ENCODE measurements around the gene CEP295NL.

DNA sequence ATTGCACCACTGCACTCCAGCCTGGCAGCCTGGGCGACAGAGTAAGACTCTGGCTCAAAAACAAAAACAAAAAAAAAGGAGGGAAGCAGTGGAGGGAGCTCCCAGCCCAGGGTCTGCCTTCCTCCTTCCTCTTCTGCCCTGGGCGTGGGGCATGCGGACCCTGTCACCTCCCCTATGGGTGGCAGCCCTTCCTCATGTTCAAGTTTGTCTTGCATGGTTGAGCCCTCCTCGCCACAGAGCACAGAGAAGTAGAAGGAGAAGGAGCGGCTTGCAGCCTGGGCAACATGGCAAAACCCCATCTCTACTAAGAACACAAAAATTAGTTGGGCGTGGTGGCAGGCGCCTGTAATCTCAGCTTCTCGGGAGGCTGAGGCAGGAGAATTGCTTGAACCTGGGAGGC lies 43.6 kb upstream of the CEP295NL start:
- TF ChIP-seq, protein P1, sequence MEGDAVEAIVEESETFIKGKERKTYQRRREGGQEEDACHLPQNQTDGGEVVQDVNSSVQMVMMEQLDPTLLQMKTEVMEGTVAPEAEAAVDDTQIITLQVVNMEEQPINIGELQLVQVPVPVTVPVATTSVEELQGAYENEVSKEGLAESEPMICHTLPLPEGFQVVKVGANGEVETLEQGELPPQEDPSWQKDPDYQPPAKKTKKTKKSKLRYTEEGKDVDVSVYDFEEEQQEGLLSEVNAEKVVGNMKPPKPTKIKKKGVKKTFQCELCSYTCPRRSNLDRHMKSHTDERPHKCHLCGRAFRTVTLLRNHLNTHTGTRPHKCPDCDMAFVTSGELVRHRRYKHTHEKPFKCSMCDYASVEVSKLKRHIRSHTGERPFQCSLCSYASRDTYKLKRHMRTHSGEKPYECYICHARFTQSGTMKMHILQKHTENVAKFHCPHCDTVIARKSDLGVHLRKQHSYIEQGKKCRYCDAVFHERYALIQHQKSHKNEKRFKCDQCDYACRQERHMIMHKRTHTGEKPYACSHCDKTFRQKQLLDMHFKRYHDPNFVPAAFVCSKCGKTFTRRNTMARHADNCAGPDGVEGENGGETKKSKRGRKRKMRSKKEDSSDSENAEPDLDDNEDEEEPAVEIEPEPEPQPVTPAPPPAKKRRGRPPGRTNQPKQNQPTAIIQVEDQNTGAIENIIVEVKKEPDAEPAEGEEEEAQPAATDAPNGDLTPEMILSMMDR (IDR thresholded peaks at IDR 0.05): no peak
- TF ChIP-seq POLR2A (IDR thresholded peaks at IDR 0.05): no peak

All from vagina (tissue), 2 donors.